GM12892 (cell line): ENCODE data around the gene DGLUCY.

ENCODE experiments used
- POLR2A ChIP-seq: IDR thresholded peaks from 2 replicates; pipeline ENCODE4 v1.6.1; 2011; ENCODE audit warnings: low read depth, low read length, control low read depth
- POLR2AphosphoS5 ChIP-seq: IDR thresholded peaks from 2 replicates; pipeline ENCODE4 v1.6.1; 2011; ENCODE audit warnings: low read depth, low read length, control low read depth

GRCh38 chr14:91098591-91098990 is 15.3 kb upstream of the DGLUCY start:
- TF ChIP-seq POLR2AphosphoS5: no peak
- no peak for TF ChIP-seq POLR2A
